ENCODE data around the gene RASAL2. TPM values are rescaled to one million over a fixed set of nuclear protein-coding genes. Genes with fewer than 3 reads are reported as not detected.
"Not testable (repeated sequence)": the region's sequence is repeated elsewhere in the genome, so short reads cannot be mapped to it uniquely, and the experiment has no call there.

The RASAL2 gene
- total RNA-seq, 1 donor from 2014 or later = 44.2 TPM

DNA sequence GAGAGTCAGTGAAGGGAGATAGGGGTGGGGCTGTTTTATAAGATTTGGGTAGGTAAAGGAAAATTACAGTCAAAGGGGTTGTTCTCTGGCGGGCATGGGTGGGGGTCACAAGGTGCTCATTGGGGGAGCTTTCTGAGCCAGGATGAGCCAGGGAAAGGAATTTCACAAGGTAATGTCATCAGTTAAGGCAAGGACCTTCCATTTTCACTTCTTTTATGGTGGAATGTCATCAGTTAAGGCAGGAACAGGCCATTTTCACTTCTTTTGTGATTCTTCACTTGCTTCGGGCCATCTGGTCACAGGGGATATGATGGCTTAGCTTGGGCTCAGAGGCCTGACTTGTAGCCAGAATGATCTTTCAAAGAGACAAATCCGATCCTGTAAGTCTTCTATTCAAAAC is 159.7 kb downstream of the RASAL2 start:
- not testable (repeated sequence) for FAIRE-seq; H3K36me3 ChIP-seq (ENCODE audit: insufficient read depth, low read length); H3K27ac ChIP-seq (ENCODE audit: low read depth, low read length); DNase-seq (ENCODE audit: low read depth); H3K9me3 Mint-ChIP-seq (ENCODE audit: unreplicated experiment); H3K27me3 Mint-ChIP-seq (ENCODE audit: low read depth, unreplicated experiment); H2AFZ ChIP-seq (ENCODE audit: low read depth, low read length); H3K4me2 ChIP-seq (ENCODE audit: low read length); H3K4me3 Mint-ChIP-seq (ENCODE audit: unreplicated experiment); H4K20me1 ChIP-seq (ENCODE audit: insufficient read depth, low read length); H3K9me3 ChIP-seq (ENCODE audit: insufficient read depth, low read depth, low read length); H3K4me3 ChIP-seq (ENCODE audit: insufficient read depth, low read depth, low read length); H3K4me1 ChIP-seq (ENCODE audit: insufficient read depth, low read length); H3K27me3 ChIP-seq (ENCODE audit: insufficient read depth, low read length); H3K4me1 Mint-ChIP-seq (ENCODE audit: low read depth, unreplicated experiment); H3K9ac ChIP-seq (ENCODE audit: low read length); H3K27ac Mint-ChIP-seq (ENCODE audit: unreplicated experiment)
- H3K36me3 Mint-ChIP-seq (ENCODE audit: low read depth, unreplicated experiment) = peaks cover 11% of the 10 kb centered on the region
- H3K79me2 ChIP-seq (ENCODE audit: insufficient read depth, low read length) = peaks cover 24% of the 10 kb centered on the region

DNA sequence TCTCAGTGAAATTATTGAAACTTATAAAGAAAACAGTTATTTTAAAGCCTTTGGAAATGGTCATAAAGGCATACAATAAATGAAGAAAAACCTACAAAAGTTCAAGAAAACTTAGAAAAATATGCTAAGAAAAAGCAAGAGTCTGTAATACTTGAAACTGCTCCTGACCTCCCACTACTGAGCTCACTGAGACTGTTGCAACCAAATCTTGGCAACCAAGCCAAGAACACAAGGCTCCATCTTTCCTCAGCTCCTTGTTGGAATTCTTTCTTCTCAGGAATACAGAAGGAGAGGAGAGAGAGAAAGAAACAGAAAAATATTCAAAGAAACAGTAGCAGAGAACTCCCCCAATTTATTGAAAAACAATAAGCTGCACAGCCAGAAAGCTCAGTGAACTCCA is 160.5 kb downstream of the RASAL2 start:
- H3K27me3 Mint-ChIP-seq (ENCODE audit: low read depth, unreplicated experiment) = no peaks in the 10 kb centered on the region
- H3K36me3 ChIP-seq (ENCODE audit: insufficient read depth, low read length) = no peaks in the 10 kb centered on the region
- peaks cover 23% of the 10 kb centered on the region for H3K79me2 ChIP-seq (ENCODE audit: insufficient read depth, low read length)
- H3K4me3 ChIP-seq (ENCODE audit: insufficient read depth, low read depth, low read length) = no peak overlapping the region
- H4K20me1 ChIP-seq (ENCODE audit: insufficient read depth, low read length) = no peaks in the 10 kb centered on the region
- no peak overlapping the region for H3K4me2 ChIP-seq (ENCODE audit: low read length)
- H3K27ac Mint-ChIP-seq (ENCODE audit: unreplicated experiment) = peak overlapping the region; percentile 49
- no peak overlapping the region for H2AFZ ChIP-seq (ENCODE audit: low read depth, low read length)
- no peak overlapping the region for H3K4me3 Mint-ChIP-seq (ENCODE audit: unreplicated experiment)
- no peaks in the 10 kb centered on the region for H3K4me1 ChIP-seq (ENCODE audit: insufficient read depth, low read length)
- DNase-seq (ENCODE audit: low read depth) (no peak), FAIRE-seq (no peak)
- H3K9me3 Mint-ChIP-seq (ENCODE audit: unreplicated experiment) = peaks cover 3% of the 10 kb centered on the region
- H3K9me3 ChIP-seq (ENCODE audit: insufficient read depth, low read depth, low read length) = no peaks in the 10 kb centered on the region
- H3K27me3 ChIP-seq (ENCODE audit: insufficient read depth, low read length) = no peaks in the 10 kb centered on the region
- H3K4me1 Mint-ChIP-seq (ENCODE audit: low read depth, unreplicated experiment) = peaks cover 2% of the 10 kb centered on the region
- peaks cover 7% of the 10 kb centered on the region for H3K36me3 Mint-ChIP-seq (ENCODE audit: low read depth, unreplicated experiment)
- no peak overlapping the region for H3K27ac ChIP-seq (ENCODE audit: low read depth, low read length)
- TF ChIP-seq, protein P1, sequence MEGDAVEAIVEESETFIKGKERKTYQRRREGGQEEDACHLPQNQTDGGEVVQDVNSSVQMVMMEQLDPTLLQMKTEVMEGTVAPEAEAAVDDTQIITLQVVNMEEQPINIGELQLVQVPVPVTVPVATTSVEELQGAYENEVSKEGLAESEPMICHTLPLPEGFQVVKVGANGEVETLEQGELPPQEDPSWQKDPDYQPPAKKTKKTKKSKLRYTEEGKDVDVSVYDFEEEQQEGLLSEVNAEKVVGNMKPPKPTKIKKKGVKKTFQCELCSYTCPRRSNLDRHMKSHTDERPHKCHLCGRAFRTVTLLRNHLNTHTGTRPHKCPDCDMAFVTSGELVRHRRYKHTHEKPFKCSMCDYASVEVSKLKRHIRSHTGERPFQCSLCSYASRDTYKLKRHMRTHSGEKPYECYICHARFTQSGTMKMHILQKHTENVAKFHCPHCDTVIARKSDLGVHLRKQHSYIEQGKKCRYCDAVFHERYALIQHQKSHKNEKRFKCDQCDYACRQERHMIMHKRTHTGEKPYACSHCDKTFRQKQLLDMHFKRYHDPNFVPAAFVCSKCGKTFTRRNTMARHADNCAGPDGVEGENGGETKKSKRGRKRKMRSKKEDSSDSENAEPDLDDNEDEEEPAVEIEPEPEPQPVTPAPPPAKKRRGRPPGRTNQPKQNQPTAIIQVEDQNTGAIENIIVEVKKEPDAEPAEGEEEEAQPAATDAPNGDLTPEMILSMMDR (IDR thresholded peaks at IDR 0.05; ENCODE audit: insufficient read depth, low read depth, low read length) = no peak
- TF ChIP-seq EZH2 (IDR thresholded peaks at IDR 0.05; ENCODE audit: insufficient read depth, low read length) = no peak
- no peak overlapping the region for H3K9ac ChIP-seq (ENCODE audit: low read length)

DNA sequence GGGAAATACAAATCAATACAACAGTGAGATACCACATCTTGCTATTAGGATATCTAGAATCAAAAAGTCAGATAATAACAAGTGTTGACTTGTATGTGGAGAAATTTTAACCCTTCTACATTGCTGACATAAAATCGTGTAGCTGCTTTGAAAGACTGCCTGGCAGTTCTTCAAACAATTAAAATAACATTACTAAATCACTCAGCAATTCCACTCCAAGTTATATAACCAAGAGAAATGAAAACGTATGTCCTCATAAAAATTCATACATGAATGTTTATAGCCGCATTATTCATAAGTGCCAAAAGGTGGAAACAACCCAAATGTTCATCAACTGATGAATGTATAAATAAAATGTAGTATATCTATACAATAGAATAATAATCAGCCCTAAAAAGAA is 164.6 kb downstream of the RASAL2 start:
- H3K4me2 ChIP-seq (ENCODE audit: low read length) = no peak overlapping the region
- no peak overlapping the region for H3K4me3 Mint-ChIP-seq (ENCODE audit: unreplicated experiment)
- no peak overlapping the region for H3K27ac Mint-ChIP-seq (ENCODE audit: unreplicated experiment)
- TF ChIP-seq EZH2 (IDR thresholded peaks at IDR 0.05; ENCODE audit: insufficient read depth, low read length) = no peak
- TF ChIP-seq, protein P1 (IDR thresholded peaks at IDR 0.05; ENCODE audit: insufficient read depth, low read depth, low read length) = no peak
- DNase-seq (ENCODE audit: low read depth) (no peak), FAIRE-seq (peak; percentile 23)
- H3K27me3 Mint-ChIP-seq (ENCODE audit: low read depth, unreplicated experiment) = no peaks in the 10 kb centered on the region
- H3K27me3 ChIP-seq (ENCODE audit: insufficient read depth, low read length) = no peaks in the 10 kb centered on the region
- peaks cover 16% of the 10 kb centered on the region for H3K4me1 Mint-ChIP-seq (ENCODE audit: low read depth, unreplicated experiment)
- H2AFZ ChIP-seq (ENCODE audit: low read depth, low read length) = no peak overlapping the region
- H3K36me3 ChIP-seq (ENCODE audit: insufficient read depth, low read length) = no peaks in the 10 kb centered on the region
- no peaks in the 10 kb centered on the region for H3K9me3 ChIP-seq (ENCODE audit: insufficient read depth, low read depth, low read length)
- H3K4me1 ChIP-seq (ENCODE audit: insufficient read depth, low read length) = peaks cover 13% of the 10 kb centered on the region
- H4K20me1 ChIP-seq (ENCODE audit: insufficient read depth, low read length) = no peaks in the 10 kb centered on the region
- peaks cover 6% of the 10 kb centered on the region for H3K36me3 Mint-ChIP-seq (ENCODE audit: low read depth, unreplicated experiment)
- H3K27ac ChIP-seq (ENCODE audit: low read depth, low read length) = no peak overlapping the region
- peaks cover 25% of the 10 kb centered on the region for H3K79me2 ChIP-seq (ENCODE audit: insufficient read depth, low read length)
- H3K4me3 ChIP-seq (ENCODE audit: insufficient read depth, low read depth, low read length) = no peak overlapping the region
- H3K9ac ChIP-seq (ENCODE audit: low read length) = no peak overlapping the region
- no peaks in the 10 kb centered on the region for H3K9me3 Mint-ChIP-seq (ENCODE audit: unreplicated experiment)
